ENCODE data around the gene APOA4.

GRCh38 chr11:116773203-116774097 lies 49.7 kb downstream of the APOA4 start:
- TF ChIP-seq EZH2 (IDR thresholded peaks at IDR 0.05; ENCODE audit: borderline replicate concordance, low read depth, low read length, severe bottlenecking): no peak
- no peak for TF ChIP-seq CTCF (IDR thresholded peaks at IDR 0.05; ENCODE audit: extremely low read depth in 1 of 2, insufficient read depth in 1 of 2, low read depth in 1 of 2, low read length in 2 of 2)
- TF ChIP-seq JUN (IDR thresholded peaks at IDR 0.05; ENCODE audit: borderline replicate concordance, insufficient read depth, insufficient read length, low read depth): no peak
- TF ChIP-seq POLR2A (IDR thresholded peaks at IDR 0.05; ENCODE audit: low read depth, low read length): no peak
- TF ChIP-seq POLR2AphosphoS5 (IDR thresholded peaks at IDR 0.05; ENCODE audit: insufficient read depth, low read depth, low read length): no peak
- TF ChIP-seq MYC (IDR thresholded peaks at IDR 0.05; ENCODE audit: low read depth, low read length): no peak
- no peak for TF ChIP-seq FOS (IDR thresholded peaks at IDR 0.05; ENCODE audit: borderline replicate concordance, insufficient read depth, low read length)
